ENCODE measurements around the gene PAN3. TPM values are rescaled to one million over a fixed set of nuclear protein-coding genes. Genes with fewer than 3 reads are reported as not detected.
A peak's percentile ranks its signal among the peaks of the same experiment; 100 is the strongest.

PAN3 gene
- total and polyA plus RNA-seq, 2 of the 8 experiments (the other 6 are each of a cell fraction or from before 2014, with no cell fraction given), result 12.7 to 39.3 TPM

DNA sequence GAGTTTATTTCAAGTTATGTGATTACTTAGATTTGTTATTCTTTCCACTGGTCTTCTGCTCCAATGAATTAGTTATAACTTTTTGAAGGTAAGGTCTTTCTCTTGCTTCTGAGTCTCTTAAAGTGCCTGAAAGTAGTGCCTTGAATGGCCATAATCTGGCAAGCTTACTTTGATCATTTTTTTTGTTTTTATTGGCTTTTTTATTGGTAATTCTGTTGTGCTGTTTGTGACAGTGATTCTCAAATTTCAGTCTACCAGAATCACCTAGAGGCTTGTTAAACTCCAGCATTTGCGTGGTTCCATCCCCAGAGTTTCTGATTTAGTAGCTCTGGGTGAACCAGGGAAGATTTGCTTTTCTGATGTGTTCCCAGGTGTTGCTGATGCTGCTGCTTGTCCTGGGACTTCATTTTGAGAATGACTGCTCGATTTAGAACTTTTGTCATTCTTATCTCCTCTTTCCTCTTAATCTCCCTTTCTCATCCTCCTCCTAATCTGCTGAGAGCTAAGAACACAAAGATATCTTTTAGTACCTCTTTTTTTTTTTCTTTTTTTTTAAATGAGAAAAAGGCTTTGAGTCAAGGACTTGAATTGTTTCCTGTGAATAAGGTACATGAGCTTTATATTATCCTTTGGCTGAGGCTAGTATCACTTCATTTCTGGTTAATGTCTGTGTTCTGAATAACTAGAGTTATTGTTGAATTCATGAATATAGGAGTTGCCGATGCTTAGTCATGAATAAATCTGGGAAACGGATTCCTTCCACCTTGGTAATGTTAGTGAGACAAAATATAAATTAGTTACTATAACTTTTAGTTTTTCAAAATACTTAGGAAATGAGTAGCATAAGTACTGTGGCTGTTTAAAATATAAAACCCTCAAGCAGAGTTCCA lies 91.4 kb downstream of the PAN3 start:
- CTCF ChIA-PET (ENCODE audit: partially characterized antibody), result no interaction called here
- Histone ChIP-seq H2BK12ac (ENCODE audit: low read depth, low read length) (no peak overlapping the region), H3K36me3 (ENCODE audit: control insufficient read depth in 2 of 4, insufficient read depth in 4 of 4, low read length in 3 of 4) (peaks cover 0 to 3% (median 0%) of the 10 kb centered on the region in 4 experiments; a peak in 2 of 8 replicates), H2AFZ (ENCODE audit: low read length) (no peak overlapping the region), H3K9me3 (ENCODE audit: insufficient read depth in 2 of 2, low read depth in 1 of 2, low read length in 1 of 2) (no peaks in the 10 kb centered on the region), H3K79me2 (ENCODE audit: control insufficient read depth in 1 of 2, insufficient read depth in 2 of 2, low read length in 2 of 2) (no peaks in the 10 kb centered on the region), H4K20me1 (replicated peaks in 1 of 2; ENCODE audit: control insufficient read depth in 1 of 2, insufficient read depth in 2 of 2, low read length in 2 of 2) (no peaks in the 10 kb centered on the region), H2BK5ac (ENCODE audit: low read depth, low read length) (no peak overlapping the region), H3K18ac (ENCODE audit: extremely low read depth, low read length) (no peak overlapping the region), H3K4me2 (ENCODE audit: insufficient read depth in 1 of 2, low read depth in 2 of 2, low read length in 2 of 2) (no peak overlapping the region; a peak in 1 of 4 replicates), H4K91ac (replicated peaks; ENCODE audit: insufficient read length, low read length) (no peak overlapping the region), H2BK20ac (ENCODE audit: low read length) (no peak overlapping the region), H3K23me2 (ENCODE audit: low read depth, low read length) (no peaks in the 10 kb centered on the region), H3K9ac (replicated peaks in 1 of 4; ENCODE audit: extremely low read depth in 1 of 4, low read depth in 3 of 4, low read length in 3 of 4) (no peak overlapping the region), H3K4me3 (ENCODE audit: extremely low read depth in 1 of 4, insufficient read depth in 2 of 4, low read depth in 3 of 4, low read length in 4 of 4) (no peak overlapping the region), H2BK15ac (ENCODE audit: low read length) (no peak overlapping the region), H3K79me1 (ENCODE audit: low read depth, low read length) (no peaks in the 10 kb centered on the region), H2BK120ac (replicated peaks; ENCODE audit: low read depth, low read length) (no peak overlapping the region), H3K4me1 (replicated peaks in 1 of 4; ENCODE audit: control insufficient read depth in 3 of 4, insufficient read depth in 4 of 4, low read length in 3 of 4) (peaks cover 0 to 4% (median 2%) of the 10 kb centered on the region in 4 experiments; a peak in 3 of 7 replicates), H3K4ac (replicated peaks; ENCODE audit: insufficient read length, low read depth, low read length) (no peak overlapping the region), H3K23ac (ENCODE audit: insufficient read length) (no peak overlapping the region), H3K56ac (replicated peaks; ENCODE audit: insufficient read length, low read depth, low read length) (no peak overlapping the region), H3K14ac (ENCODE audit: insufficient read length) (no peak overlapping the region), H2AK5ac (ENCODE audit: low read depth, low read length) (no peak overlapping the region), H3K27me3 (replicated peaks in 1 of 4; ENCODE audit: control insufficient read depth in 3 of 4, extremely low read depth in 1 of 4, insufficient read depth in 3 of 4, low read length in 3 of 4) (no peaks in the 10 kb centered on the region), H4K5ac (ENCODE audit: insufficient read length, low read depth, low read length) (no peak overlapping the region), H4K8ac (ENCODE audit: extremely low read depth, insufficient read depth, low read length) (no peak overlapping the region), H3K27ac (ENCODE audit: low read depth, low read length) (no peak overlapping the region)
- peak; percentile 66 for FAIRE-seq
- DNase-seq (ENCODE audit: low read depth in 1 of 2, low spot score in 2 of 2), result no peak
- 86% methylated on average over 4 of the region's 4 CpGs; no CpG with 5 or more reads in 1 of the 2 experiments for whole genome bisulfite sequencing, 2 experiments (ENCODE audit: extremely low coverage in 1 of 2, insufficient coverage in 1 of 2, insufficient read length in 1 of 2, insufficient replicate concordance in 2 of 2, low coverage in 1 of 2, low lambda C conversion rate in 2 of 2, missing lambda C conversion rate in 1 of 2)
- POLR2A ChIA-PET (ENCODE audit: partially characterized antibody), result interaction anchor here (0.6 to 1.0 kb wide), 2 partner anchors 29 to 92 kb away, joined by 3 read pairs; no protein-coding TSS in a partner anchor
- TF ChIP-seq KDM1A (IDR thresholded peaks at IDR 0.05; ENCODE audit: borderline replicate concordance, low read length) (no peak), CEBPB (IDR thresholded peaks at IDR 0.05; ENCODE audit: low read depth, low read length) (no peak), EGR1 (IDR thresholded peaks at IDR 0.05; ENCODE audit: borderline replicate concordance, low read depth, low read length) (no peak), TEAD4 (IDR thresholded peaks at IDR 0.05; ENCODE audit: low read depth, low read length) (no peak), CTBP2 (IDR thresholded peaks at IDR 0.05; ENCODE audit: borderline replicate concordance, insufficient read depth, insufficient read length, low read length) (no peak), JUND (IDR thresholded peaks at IDR 0.05; ENCODE audit: low read length) (no peak), GTF2F1 (IDR thresholded peaks at IDR 0.05; ENCODE audit: borderline replicate concordance, low read depth, low read length) (no peak), NRF1 (IDR thresholded peaks at IDR 0.05; ENCODE audit: low read depth, low read length) (no peak), PHF8 (conservative IDR thresholded peaks at IDR 0.05; ENCODE audit: low read depth, low read length) (no peak), TAF7 (optimal IDR thresholded peaks at IDR 0.05; ENCODE audit: borderline replicate concordance, low read depth, low read length) (no peak)
